Measurements from ENCODE around the gene ZNF443.
A peak's percentile ranks its signal among the peaks of the same experiment; 100 is the strongest.
"Not testable (repeated sequence)": the region's sequence is repeated elsewhere in the genome, so short reads cannot be mapped to it uniquely, and the experiment has no call there.

ZNF443 gene

GRCh38 chr19:12440541-12441316 lies at the start of gene ZNF443:
TSS of gene ZNF443 (minus strand) at chr19:12441021. CDS start at chr19:12440914, 107 bp downstream.
- DNase-seq, result peak; percentile 97

- not testable (repeated sequence) for DNase-seq
Measured at GRCh38 chr19:12486265-12486783, 45.5 kb upstream of the ZNF443 start.

GRCh38 chr19:12485571-12485970 lies 44.8 kb upstream of the ZNF443 start:
- no peak for DNase-seq

- DNase-seq, result no peak
Measured at GRCh38 chr19:12485052-12485416, 44.2 kb upstream of the ZNF443 start.

- DNase-seq, result peak; percentile 92
Measured at GRCh38 chr19:12484371-12485051, 43.7 kb upstream of the ZNF443 start, which contains the start of gene ZNF709. TSS of gene ZNF709 (minus strand) at chr19:12484816. CDS start at chr19:12484657, 159 bp downstream.

GRCh38 chr19:12484011-12484370 lies 43.2 kb upstream of the ZNF443 start:
- no peak for DNase-seq

GRCh38 chr19:12482509-12482886 lies 41.7 kb upstream of the ZNF443 start:
- no peak for DNase-seq

GRCh38 chr19:12481781-12482508 lies 41.1 kb upstream of the ZNF443 start:
- DNase-seq, result no peak

- no peak for DNase-seq
Measured at GRCh38 chr19:12478234-12478941, 37.6 kb upstream of the ZNF443 start.

GRCh38 chr19:12467651-12468050 lies 26.8 kb upstream of the ZNF443 start:
- not testable (repeated sequence) for DNase-seq

- DNase-seq, result no peak
Measured at GRCh38 chr19:12465211-12465610, 24.4 kb upstream of the ZNF443 start.

GRCh38 chr19:12464769-12465168 lies 23.9 kb upstream of the ZNF443 start:
- no peak for DNase-seq

- not testable (repeated sequence) for DNase-seq
Measured at GRCh38 chr19:12464139-12464538, 23.3 kb upstream of the ZNF443 start.

- no peak for DNase-seq
Measured at GRCh38 chr19:12453495-12453894, 12.7 kb upstream of the ZNF443 start.

- DNase-seq, result no peak
Measured at GRCh38 chr19:12450844-12451243, 10.0 kb upstream of the ZNF443 start.

- DNase-seq, result no peak
Measured at GRCh38 chr19:12448808-12449207, 8.0 kb upstream of the ZNF443 start.

- DNase-seq, result peak; percentile 20
Measured at GRCh38 chr19:12439686-12440540, 908 bp downstream of the ZNF443 start.

GRCh38 chr19:12430726-12431299 lies 10.0 kb downstream of the ZNF443 start:
- DNase-seq, result not testable (repeated sequence)

GRCh38 chr19:12425888-12426274 lies 14.9 kb downstream of the ZNF443 start:
- no peak for DNase-seq

- DNase-seq, result no peak
Measured at GRCh38 chr19:12425236-12425887, 15.5 kb downstream of the ZNF443 start.

- not testable (repeated sequence) for DNase-seq
Measured at GRCh38 chr19:12417273-12417672, 23.5 kb downstream of the ZNF443 start.

Measured in DMS79 (cell line).